ENCODE data around the gene NTM.

DNA sequence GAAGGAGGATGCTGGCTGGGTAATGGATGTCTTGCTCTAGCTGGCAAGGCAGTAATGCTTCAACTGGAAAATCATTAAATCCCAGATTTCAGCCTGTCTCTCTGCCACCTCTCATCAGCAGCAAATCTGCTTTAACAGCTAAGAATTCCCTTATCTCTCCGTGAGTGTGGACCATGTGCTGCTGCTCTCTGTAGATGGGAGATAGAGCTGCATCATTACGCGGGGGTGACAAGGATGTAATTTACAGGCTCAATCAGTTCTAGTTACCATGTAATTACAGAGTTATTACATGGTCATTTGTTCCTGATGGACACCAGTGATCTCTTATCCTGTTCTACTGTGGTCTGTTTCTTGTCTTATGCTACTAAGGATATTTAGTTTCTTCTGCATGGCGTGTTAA, 665.4 kb downstream of the NTM start:
- TF ChIP-seq, protein P1, sequence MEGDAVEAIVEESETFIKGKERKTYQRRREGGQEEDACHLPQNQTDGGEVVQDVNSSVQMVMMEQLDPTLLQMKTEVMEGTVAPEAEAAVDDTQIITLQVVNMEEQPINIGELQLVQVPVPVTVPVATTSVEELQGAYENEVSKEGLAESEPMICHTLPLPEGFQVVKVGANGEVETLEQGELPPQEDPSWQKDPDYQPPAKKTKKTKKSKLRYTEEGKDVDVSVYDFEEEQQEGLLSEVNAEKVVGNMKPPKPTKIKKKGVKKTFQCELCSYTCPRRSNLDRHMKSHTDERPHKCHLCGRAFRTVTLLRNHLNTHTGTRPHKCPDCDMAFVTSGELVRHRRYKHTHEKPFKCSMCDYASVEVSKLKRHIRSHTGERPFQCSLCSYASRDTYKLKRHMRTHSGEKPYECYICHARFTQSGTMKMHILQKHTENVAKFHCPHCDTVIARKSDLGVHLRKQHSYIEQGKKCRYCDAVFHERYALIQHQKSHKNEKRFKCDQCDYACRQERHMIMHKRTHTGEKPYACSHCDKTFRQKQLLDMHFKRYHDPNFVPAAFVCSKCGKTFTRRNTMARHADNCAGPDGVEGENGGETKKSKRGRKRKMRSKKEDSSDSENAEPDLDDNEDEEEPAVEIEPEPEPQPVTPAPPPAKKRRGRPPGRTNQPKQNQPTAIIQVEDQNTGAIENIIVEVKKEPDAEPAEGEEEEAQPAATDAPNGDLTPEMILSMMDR (conservative IDR thresholded peaks at IDR 0.05; ENCODE audit: low read length) = no peak
- TF ChIP-seq EZH2phosphoT487 (IDR thresholded peaks at IDR 0.05; ENCODE audit: borderline replicate concordance) = no peak

Data from Loucy (cell line).